HepG2 (cell line): ENCODE measurements around the gene ITK. TPM values are rescaled to one million over a fixed set of nuclear protein-coding genes. Genes with fewer than 3 reads are reported as not detected.
"Not testable (repeated sequence)": the region's sequence is repeated elsewhere in the genome, so short reads cannot be mapped to it uniquely, and the experiment has no call there.

Experiments used
- ATAC-seq: fragments of 200-7000 bp; cut with Tn5 transposase; 3 replicates; pipeline ENCODE4 v1.9.1; 2020; ENCODE audit warnings: mild to moderate bottlenecking, moderate library complexity
- BruUV-seq: library from RNA; stranded (reverse); fragments of 400-500 nt; replicated peaks from 2 replicates; lab custom pipeline; 2021; lab: Mats Ljungman, UMichigan
- CTCF ChIA-PET: fragments of 300-600 bp; formaldehyde crosslinking; extraction: SDS; loops from one replicate; lab custom pipeline; 2021; ENCODE audit warnings: low total read pairs, inconsistent platforms, low intra/inter-chr PET ratio; lab: Yijun Ruan, JAX
- POLR2A ChIA-PET: fragments of 350-600 bp; sonication (Branson Sonifier 250); formaldehyde crosslinking; loops from one replicate; lab custom pipeline; 2020; ENCODE audit warnings: antibody characterized with exemption, inconsistent platforms; lab: Yijun Ruan, JAX
- DNase-seq: peaks from one replicate; pipeline ENCODE4 v3.0.0-alpha.2; 2015; ENCODE audit warnings: low spot score
- FAIRE-seq: peaks from 3 replicates; lab custom pipeline; 2011; peaks lifted over from hg19 to GRCh38; lab: Jason Lieb, UNC
- H2AFZ ChIP-seq: one replicate; pipeline ENCODE4 v1.6.1; 2011; ENCODE audit warnings: low read length, inconsistent platforms
- H3K27ac ChIP-seq: fragments of 300-600 bp; 3 replicates; pipeline ENCODE4 v1.8.0; 2011; ENCODE audit warnings: mixed run types, mild to moderate bottlenecking, mixed read lengths, low read length, inconsistent platforms; ENCODE audit not compliant: insufficient read depth; ENCODE audit errors: extremely low read length
- H3K27me3 ChIP-seq, 2 experiments: fragments of 200-600 bp in 1 of 2; 2 replicates in 1 of 2; 3 replicates in 1 of 2; pipeline versions ENCODE4 v1.6.0 to v1.8.0; 2011; ENCODE audit warnings: low read length in 2 of 2, mild to moderate bottlenecking in 2 of 2, moderate library complexity in 2 of 2, inconsistent platforms in 1 of 2; ENCODE audit not compliant: insufficient read depth in 2 of 2, control insufficient read depth in 1 of 2
- H3K36me3 ChIP-seq, 2 experiments: fragments of 200-600 bp in 1 of 2; replicated peaks in 1 of 2; 2 replicates in 1 of 2; 3 replicates in 1 of 2; pipeline versions ENCODE4 v1.5.1 to v1.8.0; 2011; ENCODE audit warnings: low read length in 2 of 2, inconsistent platforms in 1 of 2; ENCODE audit not compliant: insufficient read depth in 2 of 2, control insufficient read depth in 1 of 2
- H3K4me1 ChIP-seq: 2 replicates; pipeline ENCODE4 v1.5.1; 2012; ENCODE audit warnings: low read length, inconsistent platforms; ENCODE audit not compliant: insufficient read depth
- H3K4me2 ChIP-seq: 2 replicates; pipeline ENCODE4 v1.6.0; 2011; ENCODE audit warnings: low read depth, low read length, inconsistent platforms
- H3K4me3 ChIP-seq, 3 experiments: fragments of 200-600 bp in 1 of 3; sonication (generic), shearing (Covaris generic) in 1 of 3; replicated peaks in 1 of 3; 2 replicates each; pipeline ENCODE4 v1.5.1; 2011 to 2016; ENCODE audit warnings: low read length in 3 of 3, inconsistent platforms in 2 of 3, low read depth in 2 of 3, mild to moderate bottlenecking in 2 of 3, control low read depth in 1 of 3, mixed read lengths in 1 of 3; ENCODE audit not compliant: insufficient read depth in 1 of 3
- H3K79me2 ChIP-seq: one replicate; pipeline ENCODE4 v1.6.1; 2011; ENCODE audit warnings: low read length, inconsistent platforms; ENCODE audit not compliant: insufficient read depth
- H3K9ac ChIP-seq: 2 replicates; pipeline ENCODE4 v1.6.0; 2011; ENCODE audit warnings: mild to moderate bottlenecking, low read depth, low read length, inconsistent platforms; ENCODE audit not compliant: insufficient read depth
- H3K9me3 ChIP-seq: 2 replicates; pipeline ENCODE4 v1.5.1; 2012; ENCODE audit warnings: mild to moderate bottlenecking, low read length
- H4K20me1 ChIP-seq: 2 replicates; pipeline ENCODE4 v1.6.0; 2011; ENCODE audit warnings: inconsistent platforms, mild to moderate bottlenecking, low read length, moderate library complexity; ENCODE audit not compliant: insufficient read depth
- AKNA ChIP-seq: sonication (generic); formaldehyde crosslinking; IDR thresholded peaks from 2 replicates; pipeline ENCODE4 v1.4.0; 2020; ENCODE audit warnings: missing genetic modification reagents, borderline replicate concordance
- FLYWCH1 ChIP-seq: sonication (generic); formaldehyde crosslinking; IDR thresholded peaks from 2 replicates; pipeline ENCODE4 v1.8.1; 2023; ENCODE audit warnings: mild to moderate bottlenecking, missing genetic modification reagents
- HOXA5 ChIP-seq: sonication (generic); formaldehyde crosslinking; IDR thresholded peaks from 2 replicates; pipeline ENCODE4 v1.4.0; 2020; ENCODE audit warnings: missing genetic modification reagents
- ZNF260 ChIP-seq: sonication (generic); formaldehyde crosslinking; IDR thresholded peaks from 2 replicates; pipeline ENCODE4 v1.4.0; 2020; ENCODE audit warnings: missing genetic modification reagents, low read depth, mild to moderate bottlenecking, borderline replicate concordance
- ZNF30 ChIP-seq: sonication (generic); formaldehyde crosslinking; IDR thresholded peaks from 2 replicates; pipeline ENCODE4 v1.5.0; 2020; ENCODE audit warnings: mild to moderate bottlenecking, missing genetic modification reagents
- WGBS: methylation state at CpG from one replicate; pipeline ENCODE4 v1.1.6; 2017; ENCODE audit warnings: low lambda C conversion rate; 5-methylcytosine and 5-hydroxymethylcytosine counted together
- in situ Hi-C: cut with HindIII; loops from 2 replicates; pipeline ENCODE4 v1.10.0; 2017; ENCODE audit warnings: low pct_unique_long_range_greater_than_20kb; ENCODE audit not compliant: extremely low pct_ligation_motif_present
- intact Hi-C: fragments of 100-400 bp; cut with micrococcal nuclease; formaldehyde crosslinking; loops from one replicate; pipeline ENCODE4 v1.10.0; 2022; ENCODE audit not compliant: unreplicated experiment
- polyA plus RNA-seq, 8 experiments: library from polyadenylated mRNA; depleted of rRNA in 3 of 8; stranded (reverse) in 7 of 8; unstranded in 1 of 8; fragments of >200 nt; fragmentation: Illumina TruSeq in 4 of 8; extraction: Trizol in 4 of 8; gene quantifications; 2 replicates each; pipeline versions ENCODE4 v1.2.1 to v1.2.3, GENCODE V29; 2011 to 2016; ENCODE audit warnings: low read depth in 4 of 8, missing spikeins in 1 of 8, mixed read lengths in 1 of 8; ENCODE audit not compliant: insufficient read depth in 1 of 8
- total RNA-seq, 5 experiments: library from RNA; depleted of rRNA; stranded (reverse); fragments of >200 nt; fragmentation: Illumina TruSeq; extraction: Trizol; gene quantifications; 2 replicates each; pipeline ENCODE4 v1.2.3, GENCODE V29; 2016; ENCODE audit warnings: low read depth in 1 of 5
- TF ChIP-seq, protein P1 (sequence below): sonication (generic); IDR thresholded peaks from 2 replicates; pipeline ENCODE4 v1.6.1; 2016; ENCODE audit warnings: low read depth, borderline replicate concordance
- TF ChIP-seq, protein P2 (sequence below): sonication (generic); formaldehyde crosslinking; IDR thresholded peaks from 2 replicates; pipeline ENCODE4 v1.8.0; 2022; ENCODE audit warnings: missing genetic modification reagents, low read depth, mild to moderate bottlenecking, borderline replicate concordance

The ITK gene
- total and polyA plus RNA-seq, 2 of the 13 experiments (the other 11 are each of a cell fraction or from before 2014, with no cell fraction given), result 0.01 TPM; not detected in 1

DNA sequence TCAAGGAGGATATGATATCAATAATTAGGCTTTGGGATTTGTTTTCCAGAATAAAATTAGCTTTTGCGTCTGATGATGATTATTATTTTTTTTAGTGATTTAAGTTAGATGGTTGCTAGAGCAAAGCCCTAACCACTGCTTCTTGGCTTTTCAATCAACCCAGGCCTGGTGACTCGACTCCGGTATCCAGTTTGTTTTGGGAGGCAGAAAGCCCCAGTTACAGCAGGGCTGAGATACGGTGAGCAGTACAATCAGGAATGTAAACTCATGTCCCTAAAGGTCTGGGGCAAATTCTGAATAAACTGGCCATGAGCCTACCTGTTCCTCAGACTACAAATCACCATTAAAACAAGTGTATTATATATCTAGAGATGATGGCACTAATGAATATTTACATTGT is 60.8 kb downstream of the ITK start (continued):
- TF ChIP-seq, protein P1, sequence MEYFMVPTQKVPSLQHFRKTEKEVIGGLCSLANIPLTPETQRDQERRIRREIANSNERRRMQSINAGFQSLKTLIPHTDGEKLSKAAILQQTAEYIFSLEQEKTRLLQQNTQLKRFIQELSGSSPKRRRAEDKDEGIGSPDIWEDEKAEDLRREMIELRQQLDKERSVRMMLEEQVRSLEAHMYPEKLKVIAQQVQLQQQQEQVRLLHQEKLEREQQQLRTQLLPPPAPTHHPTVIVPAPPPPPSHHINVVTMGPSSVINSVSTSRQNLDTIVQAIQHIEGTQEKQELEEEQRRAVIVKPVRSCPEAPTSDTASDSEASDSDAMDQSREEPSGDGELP, result no peak
- no peak for TF ChIP-seq ZNF30 (CRISPR knock-in tag)
- TF ChIP-seq, protein P2, sequence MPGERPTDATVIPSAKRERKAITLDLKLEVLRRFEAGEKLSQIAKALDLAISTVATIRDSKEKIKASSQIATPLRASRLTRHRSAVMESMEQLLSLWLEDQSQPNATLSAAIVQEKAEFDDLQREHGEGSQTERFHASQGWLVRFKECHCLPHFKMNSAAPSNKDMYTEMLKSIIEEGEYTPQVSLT (CRISPR knock-in tag), result no peak
- TF ChIP-seq FLYWCH1 (CRISPR knock-in tag), result no peak
- TF ChIP-seq ZNF260 (CRISPR knock-in tag), result no peak
- no peak for TF ChIP-seq AKNA
- no peak for TF ChIP-seq HOXA5 (CRISPR knock-in tag)

- POLR2A ChIA-PET, DNase-seq, H3K4me2 ChIP-seq, intact Hi-C loops, H3K4me3 ChIP-seq, H3K4me1 ChIP-seq, H3K36me3 ChIP-seq, CTCF ChIA-PET, H3K27ac ChIP-seq, BruUV-seq, ATAC-seq, H3K79me2 ChIP-seq, H3K9ac ChIP-seq, in situ Hi-C loops, H2AFZ ChIP-seq, H3K27me3 ChIP-seq, H3K9me3 ChIP-seq, FAIRE-seq, H4K20me1 ChIP-seq: not testable (repeated sequence)
- WGBS, result 24% methylated on average over 7 of the region's 7 CpGs
Observed at GRCh38 chr5:157244704-157245103, 64.1 kb downstream of the ITK start.
